Uterus (tissue), 4 donors: ENCODE results near the gene SLC28A3. TPM values are rescaled to one million over a fixed set of nuclear protein-coding genes. Genes with fewer than 3 reads are reported as not detected.

ENCODE experiments used
- DNase-seq, 2 donors: peaks; one replicate each; pipeline ENCODE4 v3.0.0-alpha.2; 2019 to 2020
- H3K27ac ChIP-seq, 2 donors: fragments of 200-600 bp; sonication (generic); 1 replicate in 1 of 2; 2 replicates in 1 of 2; pipeline ENCODE4 v1.5.1; 2016 to 2018
- H3K27me3 ChIP-seq, 2 donors: fragments of 200-600 bp; sonication (generic); one replicate each; pipeline ENCODE4 v1.5.1; 2018 to 2019; ENCODE audit warnings: control low read depth in 1 of 2
- H3K36me3 ChIP-seq, 2 donors: fragments of 200-600 bp; sonication (generic); one replicate each; pipeline ENCODE4 v1.5.1; 2019; ENCODE audit warnings: control low read depth in 1 of 2
- H3K4me1 ChIP-seq, 2 donors: fragments of 200-600 bp; sonication (generic); one replicate each; pipeline ENCODE4 v1.5.1; 2018 to 2019; ENCODE audit warnings: control low read depth in 1 of 2
- H3K4me3 ChIP-seq, 2 donors: fragments of 200-600 bp; sonication (generic); 1 replicate in 1 of 2; 2 replicates in 1 of 2; pipeline ENCODE4 v1.5.1; 2018 to 2019; ENCODE audit warnings: mild to moderate bottlenecking in 1 of 2
- H3K9me3 ChIP-seq, 2 donors: fragments of 200-600 bp; sonication (generic); one replicate each; pipeline ENCODE4 v1.5.1; 2019; ENCODE audit warnings: control low read depth in 1 of 2
- POLR2A ChIP-seq, 2 donors: fragments of 450-650 bp; IDR thresholded peaks; one replicate each; pipeline ENCODE4 v1.6.1; 2016; ENCODE audit warnings: antibody characterized with exemption in 2 of 2, mild to moderate bottlenecking in 1 of 2, moderate library complexity in 1 of 2
- intact Hi-C: fragments of 100-400 bp; cut with DNase I; formaldehyde crosslinking; loops from one replicate; pipeline ENCODE4 v1.15.1; 2023; ENCODE audit warnings: low total_unique reads
- total RNA-seq, 4 donors: library from RNA; depleted of rRNA in 3 of 4; stranded (reverse); fragments of >200 nt in 3 of 4; gene quantifications; one replicate each; pipeline versions ENCODE4 v1.1.0 to v1.2.4, GENCODE V29; 2014 to 2023
- TF ChIP-seq, protein P1 (sequence below), 4 experiments: fragments of 200-600 bp in 2 of 4; fragments of 450-650 bp in 2 of 4; sonication (generic) in 2 of 4; IDR thresholded peaks; one replicate each; pipeline ENCODE4 v1.5.1; 2016 to 2019; ENCODE audit warnings: antibody characterized with exemption in 4 of 4, mild to moderate bottlenecking in 2 of 4, moderate library complexity in 1 of 4
- donor health status: DM: yes; HTN: yes; CAD: no.

The SLC28A3 gene
- total RNA-seq, 4 donors from 2014 or later, result 0.76 TPM; not detected in 3

DNA sequence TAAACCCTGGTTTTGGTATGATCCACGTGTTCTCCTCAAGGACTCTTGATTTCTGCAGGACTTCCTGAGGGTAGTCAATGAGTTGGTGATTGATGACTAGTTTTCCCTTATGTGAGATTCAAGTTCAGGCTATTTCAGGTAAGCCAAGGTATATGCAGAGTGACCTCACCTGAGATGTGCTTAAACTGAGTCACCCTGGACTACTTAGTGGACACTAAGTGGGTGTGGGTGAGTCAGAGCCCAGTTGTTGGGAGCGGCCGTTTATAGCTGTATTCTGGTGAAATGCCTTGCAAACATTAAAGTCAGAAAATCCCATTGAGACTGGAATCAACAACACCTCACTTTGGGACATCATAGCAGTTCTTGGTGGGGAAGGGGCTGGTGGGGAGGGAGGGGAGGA, 62.9 kb downstream of the SLC28A3 start:
- Histone ChIP-seq H3K27ac (no peak overlapping the region), H3K4me1 (no peaks in the 10 kb centered on the region), H3K9me3 (no peaks in the 10 kb centered on the region), H3K27me3 (no peaks in the 10 kb centered on the region), H3K4me3 (no peak overlapping the region), H3K36me3 (no peaks in the 10 kb centered on the region)
- TF ChIP-seq, protein P1, sequence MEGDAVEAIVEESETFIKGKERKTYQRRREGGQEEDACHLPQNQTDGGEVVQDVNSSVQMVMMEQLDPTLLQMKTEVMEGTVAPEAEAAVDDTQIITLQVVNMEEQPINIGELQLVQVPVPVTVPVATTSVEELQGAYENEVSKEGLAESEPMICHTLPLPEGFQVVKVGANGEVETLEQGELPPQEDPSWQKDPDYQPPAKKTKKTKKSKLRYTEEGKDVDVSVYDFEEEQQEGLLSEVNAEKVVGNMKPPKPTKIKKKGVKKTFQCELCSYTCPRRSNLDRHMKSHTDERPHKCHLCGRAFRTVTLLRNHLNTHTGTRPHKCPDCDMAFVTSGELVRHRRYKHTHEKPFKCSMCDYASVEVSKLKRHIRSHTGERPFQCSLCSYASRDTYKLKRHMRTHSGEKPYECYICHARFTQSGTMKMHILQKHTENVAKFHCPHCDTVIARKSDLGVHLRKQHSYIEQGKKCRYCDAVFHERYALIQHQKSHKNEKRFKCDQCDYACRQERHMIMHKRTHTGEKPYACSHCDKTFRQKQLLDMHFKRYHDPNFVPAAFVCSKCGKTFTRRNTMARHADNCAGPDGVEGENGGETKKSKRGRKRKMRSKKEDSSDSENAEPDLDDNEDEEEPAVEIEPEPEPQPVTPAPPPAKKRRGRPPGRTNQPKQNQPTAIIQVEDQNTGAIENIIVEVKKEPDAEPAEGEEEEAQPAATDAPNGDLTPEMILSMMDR (IDR thresholded peaks at IDR 0.05), result no peak
- DNase-seq, result no peak
- intact Hi-C loops, result no loop called here

DNA sequence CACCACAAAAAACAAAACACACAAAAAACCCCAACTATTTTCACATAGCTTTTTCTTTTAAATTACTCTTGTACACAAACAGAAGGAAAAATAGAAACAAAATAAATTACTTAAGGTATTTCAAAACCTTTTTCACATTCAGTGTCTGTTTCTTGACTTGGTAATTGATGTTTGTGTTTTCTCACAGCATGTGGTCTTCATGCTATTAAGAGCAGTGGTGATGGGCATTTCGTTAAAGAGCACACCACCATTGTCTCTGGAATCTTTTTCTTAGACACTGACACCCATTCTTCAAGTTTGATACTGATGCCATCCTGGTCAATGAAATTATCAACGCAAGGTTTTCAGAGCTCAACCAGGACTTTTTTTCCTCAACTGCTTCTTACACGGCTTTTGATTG, 63.8 kb downstream of the SLC28A3 start:
- no peaks in the 10 kb centered on the region for H3K9me3 ChIP-seq
- H3K27me3 ChIP-seq, result no peaks in the 10 kb centered on the region
- intact Hi-C loops, result no loop called here
- H3K27ac ChIP-seq, result no peak overlapping the region
- H3K4me3 ChIP-seq, result no peak overlapping the region
- no peaks in the 10 kb centered on the region for H3K36me3 ChIP-seq
- no peak for DNase-seq
- no peaks in the 10 kb centered on the region for H3K4me1 ChIP-seq
- TF ChIP-seq POLR2A (IDR thresholded peaks at IDR 0.05), result no peak
- TF ChIP-seq, protein P1 (IDR thresholded peaks at IDR 0.05), result no peak

DNA sequence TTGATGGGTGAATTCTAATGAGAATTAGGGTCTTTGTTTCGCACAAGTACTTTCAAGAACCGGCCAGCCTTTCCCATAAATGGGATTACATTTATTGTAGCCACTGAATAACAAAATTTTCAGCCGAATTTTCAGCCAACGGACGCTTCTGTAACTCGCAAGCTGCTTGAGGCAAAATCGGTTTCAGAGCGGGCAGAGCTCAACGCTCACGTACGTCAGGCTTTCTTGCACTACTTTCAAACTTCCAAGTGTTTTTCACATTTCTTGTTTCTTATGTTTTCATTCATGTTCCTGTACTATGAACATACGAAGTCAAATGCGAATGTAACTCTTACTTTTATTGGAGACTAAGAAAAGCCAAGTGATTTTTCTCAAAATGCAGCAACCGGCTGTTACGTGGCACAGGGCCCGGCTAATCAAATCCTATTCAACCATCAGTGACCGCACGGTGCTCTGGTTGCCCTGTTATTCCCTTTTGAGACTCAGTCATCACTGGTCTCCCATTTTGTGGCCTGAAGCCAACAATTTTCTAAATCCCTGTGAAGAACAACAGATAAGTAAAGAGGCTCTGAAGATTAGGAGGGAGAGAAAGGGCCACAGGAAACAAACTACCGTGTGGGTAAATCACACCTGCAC, 68.5 kb downstream of the SLC28A3 start:
- Histone ChIP-seq H3K4me3 (peak overlapping the region in 1 of 2 donors; percentile 23), H3K27me3 (no peaks in the 10 kb centered on the region), H3K4me1 (no peaks in the 10 kb centered on the region), H3K9me3 (no peaks in the 10 kb centered on the region), H3K36me3 (no peaks in the 10 kb centered on the region), H3K27ac (no peak overlapping the region)
- DNase-seq, result no peak
- intact Hi-C loops, result no loop called here
- TF ChIP-seq, protein P1 (IDR thresholded peaks at IDR 0.05), result no peak
- no peak for TF ChIP-seq POLR2A (IDR thresholded peaks at IDR 0.05)

DNA sequence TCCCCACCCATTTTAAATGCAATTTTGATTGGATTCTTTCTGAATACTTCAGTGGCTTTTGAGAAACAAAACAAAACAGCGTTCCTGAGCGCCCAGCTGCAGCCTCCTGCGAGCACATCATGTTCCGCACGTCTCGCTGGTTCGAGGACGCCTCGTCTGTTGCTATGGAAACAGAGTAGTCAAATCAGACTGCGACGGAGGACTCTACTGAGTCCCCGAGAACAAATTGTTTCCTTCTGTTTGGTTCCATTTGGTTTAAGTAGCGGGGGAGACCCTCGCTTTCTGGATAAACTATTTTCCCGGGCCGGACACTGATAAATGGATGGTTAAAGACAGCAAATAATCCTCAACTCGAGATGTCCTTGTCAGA, 69.0 kb downstream of the SLC28A3 start:
- DNase-seq, result peak; percentile 18 to 35

DNA sequence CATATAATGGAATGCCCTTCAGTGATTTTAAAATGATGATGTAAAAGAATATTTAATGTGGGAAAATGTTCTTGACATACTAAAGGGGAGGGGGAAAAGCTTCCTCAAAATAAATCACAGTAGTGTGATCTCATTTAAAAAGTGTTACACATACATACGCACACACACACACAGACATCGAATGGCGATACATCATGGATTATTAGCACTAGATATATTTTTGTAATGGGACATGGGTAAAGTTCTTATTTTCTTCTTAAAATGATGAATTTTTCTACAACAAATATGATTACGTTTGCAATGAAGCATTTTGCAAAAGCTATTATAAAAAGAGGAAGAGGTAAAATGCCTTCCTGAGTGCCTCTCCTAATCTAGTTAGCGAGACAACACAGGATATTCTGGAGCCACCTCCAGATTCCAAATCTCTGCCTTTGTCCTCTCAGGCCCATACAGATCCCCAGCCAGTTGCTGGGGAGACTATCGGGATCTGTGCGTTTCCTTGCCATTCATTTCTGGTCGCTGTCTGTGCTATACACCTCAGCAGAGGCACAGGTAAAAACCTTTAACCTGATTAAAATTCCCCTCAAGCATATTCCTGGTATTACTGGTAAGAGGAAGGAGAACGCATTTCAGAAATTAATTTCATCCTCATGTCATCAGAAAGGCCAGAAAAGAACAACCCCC, 69.6 kb downstream of the SLC28A3 start:
- no peak overlapping the region for H3K27ac ChIP-seq
- no peaks in the 10 kb centered on the region for H3K9me3 ChIP-seq
- no peaks in the 10 kb centered on the region for H3K27me3 ChIP-seq
- DNase-seq, result no peak
- TF ChIP-seq, protein P1 (IDR thresholded peaks at IDR 0.05), result no peak
- no peak for TF ChIP-seq POLR2A (IDR thresholded peaks at IDR 0.05)
- intact Hi-C loops, result no loop called here
- peak overlapping the region in 1 of 2 donors; percentile 23 for H3K4me3 ChIP-seq
- no peaks in the 10 kb centered on the region for H3K36me3 ChIP-seq
- H3K4me1 ChIP-seq, result no peaks in the 10 kb centered on the region

More for the DNA sequence above, 69.0 kb downstream of the SLC28A3 start:
- Histone ChIP-seq H3K27ac (no peak overlapping the region), H3K36me3 (no peaks in the 10 kb centered on the region), H3K27me3 (no peaks in the 10 kb centered on the region), H3K4me1 (no peaks in the 10 kb centered on the region), H3K9me3 (no peaks in the 10 kb centered on the region), H3K4me3 (peak overlapping the region in 1 of 2 donors; percentile 23)
- TF ChIP-seq POLR2A (IDR thresholded peaks at IDR 0.05), result no peak
- TF ChIP-seq, protein P1 (IDR thresholded peaks at IDR 0.05), result no peak
- intact Hi-C loops, result no loop called here
